GM12872 (cell line): Measurements from ENCODE around the gene DMXL1.

Experiments
- TF ChIP-seq, protein P1 (sequence below): IDR thresholded peaks from 3 replicates; pipeline ENCODE4 v1.5.1; 2011; ENCODE audit warnings: low read depth, mild to moderate bottlenecking, low read length, moderate library complexity; ENCODE audit not compliant: insufficient read depth

The DMXL1 gene

DNA sequence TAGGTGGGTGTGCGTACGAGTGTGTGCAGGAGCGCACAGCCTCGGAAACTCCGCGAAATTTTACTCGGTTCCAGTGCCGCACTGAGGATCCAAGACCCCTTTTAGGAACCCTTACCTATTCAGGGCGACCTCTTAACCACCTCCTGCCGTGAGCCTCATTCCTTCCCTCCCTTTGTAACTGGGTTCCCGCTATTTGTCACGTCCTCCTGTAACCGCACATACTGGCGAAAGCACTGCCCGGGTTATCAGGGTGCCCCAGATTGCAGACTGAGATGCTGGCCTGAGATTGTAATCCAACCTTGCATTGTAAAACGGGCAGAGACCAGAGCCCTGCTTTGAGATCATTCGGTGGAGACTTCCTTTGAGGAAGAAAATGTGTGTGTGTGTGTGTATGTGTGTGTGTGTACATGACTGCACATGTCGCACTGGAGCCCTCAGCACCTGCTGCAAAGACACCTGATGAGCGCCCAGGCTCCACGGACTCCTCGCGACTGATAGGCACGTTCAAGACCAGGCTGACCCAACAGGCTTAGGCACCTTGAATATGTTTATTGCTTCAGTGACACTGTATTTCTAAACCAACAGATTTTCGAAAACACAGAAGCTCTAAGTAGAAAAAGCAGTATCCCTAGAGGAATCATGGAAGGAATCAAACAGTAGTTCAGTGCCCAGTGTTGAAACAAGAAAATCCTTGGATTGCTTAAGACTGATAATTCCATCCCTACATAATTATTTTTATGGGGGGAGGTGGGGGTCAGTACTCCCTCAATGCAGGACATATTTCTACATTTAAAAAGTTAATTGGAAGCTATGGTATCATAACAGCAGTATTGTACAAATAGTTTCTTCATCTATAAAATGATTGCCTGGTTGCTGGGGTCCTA, 198.4 kb downstream of the DMXL1 start:
- TF ChIP-seq, protein P1, sequence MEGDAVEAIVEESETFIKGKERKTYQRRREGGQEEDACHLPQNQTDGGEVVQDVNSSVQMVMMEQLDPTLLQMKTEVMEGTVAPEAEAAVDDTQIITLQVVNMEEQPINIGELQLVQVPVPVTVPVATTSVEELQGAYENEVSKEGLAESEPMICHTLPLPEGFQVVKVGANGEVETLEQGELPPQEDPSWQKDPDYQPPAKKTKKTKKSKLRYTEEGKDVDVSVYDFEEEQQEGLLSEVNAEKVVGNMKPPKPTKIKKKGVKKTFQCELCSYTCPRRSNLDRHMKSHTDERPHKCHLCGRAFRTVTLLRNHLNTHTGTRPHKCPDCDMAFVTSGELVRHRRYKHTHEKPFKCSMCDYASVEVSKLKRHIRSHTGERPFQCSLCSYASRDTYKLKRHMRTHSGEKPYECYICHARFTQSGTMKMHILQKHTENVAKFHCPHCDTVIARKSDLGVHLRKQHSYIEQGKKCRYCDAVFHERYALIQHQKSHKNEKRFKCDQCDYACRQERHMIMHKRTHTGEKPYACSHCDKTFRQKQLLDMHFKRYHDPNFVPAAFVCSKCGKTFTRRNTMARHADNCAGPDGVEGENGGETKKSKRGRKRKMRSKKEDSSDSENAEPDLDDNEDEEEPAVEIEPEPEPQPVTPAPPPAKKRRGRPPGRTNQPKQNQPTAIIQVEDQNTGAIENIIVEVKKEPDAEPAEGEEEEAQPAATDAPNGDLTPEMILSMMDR = no peak

DNA sequence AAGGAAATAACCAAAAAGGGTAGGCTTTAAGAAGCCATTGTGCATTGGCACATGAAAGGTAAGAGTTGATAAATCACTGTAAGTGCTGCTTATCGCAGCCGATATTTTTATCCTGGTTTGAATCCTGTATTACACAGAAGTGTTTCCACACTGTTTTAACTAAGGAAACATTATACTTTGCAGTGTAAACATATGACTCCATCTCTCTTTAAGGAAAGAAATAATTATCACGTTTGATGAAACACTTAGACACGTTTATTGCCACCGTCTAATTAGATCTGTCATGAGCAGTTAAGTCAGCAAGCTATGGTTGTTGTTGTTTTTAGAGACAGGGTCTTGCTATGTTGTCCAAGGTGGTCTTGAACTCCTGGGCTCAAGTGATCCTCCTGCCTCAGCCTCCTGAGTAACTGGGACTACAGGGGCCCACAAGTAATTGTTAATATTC, 199.3 kb downstream of the DMXL1 start:
- TF ChIP-seq, protein P1 = no peak

DNA sequence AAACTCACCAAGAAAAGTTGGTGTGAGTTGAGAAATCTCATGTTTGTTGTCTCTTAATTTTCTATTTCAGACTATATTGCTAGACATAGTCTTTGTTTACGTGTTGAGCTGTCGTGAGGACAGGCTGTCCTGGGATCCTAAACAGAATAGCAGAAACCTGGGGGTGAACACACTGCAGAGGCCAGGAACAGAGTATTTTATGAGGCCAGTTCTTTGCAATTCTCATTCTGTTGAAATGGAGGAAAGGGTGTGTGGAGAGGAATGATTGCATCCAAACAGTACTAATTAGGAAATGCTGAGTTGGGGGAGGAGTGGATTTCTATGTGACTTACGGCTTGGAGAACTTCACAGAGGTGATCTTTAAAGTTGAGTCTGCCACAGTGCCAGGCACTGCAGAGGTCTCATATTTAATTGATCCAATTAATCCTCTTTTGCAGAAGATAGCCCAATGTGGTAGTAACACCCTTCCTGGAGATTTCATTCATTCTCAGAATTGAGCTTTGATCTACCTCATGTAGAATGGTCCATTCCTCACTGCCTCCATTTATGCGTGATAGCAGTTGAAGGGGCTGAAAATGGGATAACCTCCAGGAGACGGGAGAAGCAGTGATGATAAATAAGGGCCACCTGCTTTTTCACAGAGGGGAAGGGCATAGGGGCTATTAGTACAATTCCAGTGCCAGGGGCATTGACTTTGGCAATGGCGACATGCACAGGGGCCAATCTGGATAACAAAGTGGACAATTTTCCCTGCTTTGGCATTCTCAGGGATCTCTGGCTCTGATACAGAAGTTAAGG, 200.3 kb downstream of the DMXL1 start:
- TF ChIP-seq, protein P1 = no peak

DNA sequence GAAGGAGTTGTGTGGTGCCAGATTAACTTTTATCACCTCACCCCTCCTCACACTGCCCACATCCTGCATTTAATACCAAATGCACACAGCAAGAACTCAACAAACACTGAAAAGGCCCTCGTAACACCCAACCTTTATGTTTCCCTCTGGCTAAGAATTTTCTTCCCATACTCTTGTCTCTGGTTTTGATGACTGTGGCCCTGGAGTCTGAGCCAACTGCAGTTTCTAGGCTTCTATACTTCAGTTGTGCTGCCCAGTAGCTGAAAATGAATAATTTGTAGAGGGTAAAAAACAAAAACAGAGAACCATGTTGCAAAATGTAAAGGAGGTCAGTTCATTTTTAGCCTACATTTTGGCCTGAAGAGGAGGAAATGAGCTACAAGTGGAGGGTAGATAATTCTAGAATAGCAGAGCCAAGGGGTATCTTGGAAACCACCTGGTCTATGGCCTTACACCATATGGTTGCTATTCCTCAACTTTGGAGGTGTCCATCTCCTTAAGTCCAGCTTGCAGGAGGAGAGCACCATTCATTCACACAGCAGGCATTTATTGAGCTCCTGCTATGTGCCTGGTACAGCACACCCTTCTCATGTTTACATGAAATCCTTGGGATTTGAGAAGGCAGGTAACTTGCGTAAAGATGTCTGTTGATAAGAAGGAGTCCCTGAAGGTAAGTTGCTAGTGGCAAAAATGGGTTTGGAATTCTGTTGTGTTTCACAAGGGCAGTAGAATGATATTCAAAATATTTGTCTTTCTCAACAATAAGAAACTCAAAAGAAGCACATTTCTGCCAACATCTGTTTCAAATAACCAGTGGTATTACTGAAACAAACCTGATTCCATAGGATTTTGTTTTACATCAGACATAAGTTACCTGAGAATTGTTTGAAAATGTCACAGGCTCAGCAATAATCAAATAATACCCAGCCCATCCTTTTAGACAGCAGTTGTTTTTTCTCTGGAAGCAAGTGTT, 201.2 kb downstream of the DMXL1 start:
- TF ChIP-seq, protein P1 = no peak

DNA sequence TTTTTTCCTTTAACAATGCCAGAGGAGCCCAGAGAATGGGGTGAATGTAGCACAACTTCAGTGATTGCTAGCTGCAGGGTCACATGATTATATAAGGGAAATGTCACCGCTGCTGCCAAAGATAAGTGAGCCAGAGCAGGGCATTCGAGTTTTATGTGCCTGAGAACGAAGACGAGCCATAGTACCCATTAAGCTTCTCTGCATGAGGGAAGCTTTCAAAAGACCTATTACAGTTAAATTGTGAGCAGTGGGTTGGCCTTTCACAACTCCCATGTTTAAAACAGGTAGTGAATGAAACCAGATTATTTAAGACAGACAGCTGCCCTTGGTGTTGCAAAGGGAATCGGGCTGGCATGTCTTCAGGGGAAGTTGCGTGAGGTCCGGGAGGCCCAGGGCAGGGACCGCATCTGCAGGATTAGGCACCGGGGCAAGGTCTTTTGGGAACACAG, 202.5 kb downstream of the DMXL1 start:
- TF ChIP-seq, protein P1 = no peak

DNA sequence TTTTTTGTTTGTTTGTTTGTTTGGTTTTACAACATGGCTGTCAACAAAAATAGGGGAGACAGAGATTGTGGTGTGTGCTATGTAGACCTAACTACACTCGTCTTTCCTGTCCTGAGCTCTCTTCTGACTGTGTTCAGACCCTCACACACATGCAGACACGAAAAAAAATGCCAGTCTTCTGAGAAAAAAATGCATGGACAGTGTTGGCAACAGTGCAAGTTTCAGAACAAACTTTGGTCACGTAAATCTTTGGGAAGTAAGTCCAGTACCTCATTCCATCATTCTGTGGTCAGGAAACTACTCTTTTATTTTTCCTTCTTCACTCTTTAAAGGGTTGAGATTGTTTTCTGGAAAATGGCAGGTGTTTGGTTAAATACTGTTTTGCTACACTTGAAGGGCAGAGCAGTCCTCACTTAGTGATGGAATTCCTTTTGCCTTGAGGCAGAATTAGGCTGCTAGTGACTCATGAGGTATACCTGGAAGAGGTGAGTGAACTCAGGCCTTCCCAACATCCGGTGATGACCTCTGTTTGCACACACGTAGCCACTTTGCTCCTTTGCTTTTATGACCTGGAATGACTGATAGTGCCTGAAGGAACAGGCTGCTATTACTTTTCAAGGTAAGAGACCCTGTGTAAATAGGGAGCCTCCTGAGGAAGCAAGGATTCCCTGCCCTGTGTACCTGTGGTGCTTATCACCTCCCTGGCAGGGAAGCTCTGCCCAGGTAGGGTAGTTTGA, 203.3 kb downstream of the DMXL1 start:
- TF ChIP-seq, protein P1 = no peak
